GM18909 (cell line): Measurements from ENCODE around the gene DENND4A.
A peak's percentile ranks its signal among the peaks of the same experiment; 100 is the strongest.

Experiments used
- ATAC-seq: cut with Tn5 transposase; IDR thresholded peaks from one replicate; pipeline ENCODE4 v1.9.1; 2021; ENCODE audit warnings: mild to moderate bottlenecking; ENCODE audit not compliant: unreplicated experiment, poor library complexity

The DENND4A gene

GRCh38 chr15:65610871-65611718 is 181.0 kb downstream of the DENND4A start, which contains the start of gene INTS14:
INTS14 (minus strand) TSS chr15:65611131; CDS start chr15:65607380, 3,751 bp downstream.
- peak; percentile 94 for ATAC-seq
